COLO829 (cell line): ENCODE data around the gene FAR1.
"Not testable (repeated sequence)": the region's sequence is repeated elsewhere in the genome, so short reads cannot be mapped to it uniquely, and the experiment has no call there.

Experiments used
- DNase-seq: peaks from one replicate; pipeline ENCODE4 v3.0.0; 2012; ENCODE audit warnings: low spot score

FAR1 gene, protein sequence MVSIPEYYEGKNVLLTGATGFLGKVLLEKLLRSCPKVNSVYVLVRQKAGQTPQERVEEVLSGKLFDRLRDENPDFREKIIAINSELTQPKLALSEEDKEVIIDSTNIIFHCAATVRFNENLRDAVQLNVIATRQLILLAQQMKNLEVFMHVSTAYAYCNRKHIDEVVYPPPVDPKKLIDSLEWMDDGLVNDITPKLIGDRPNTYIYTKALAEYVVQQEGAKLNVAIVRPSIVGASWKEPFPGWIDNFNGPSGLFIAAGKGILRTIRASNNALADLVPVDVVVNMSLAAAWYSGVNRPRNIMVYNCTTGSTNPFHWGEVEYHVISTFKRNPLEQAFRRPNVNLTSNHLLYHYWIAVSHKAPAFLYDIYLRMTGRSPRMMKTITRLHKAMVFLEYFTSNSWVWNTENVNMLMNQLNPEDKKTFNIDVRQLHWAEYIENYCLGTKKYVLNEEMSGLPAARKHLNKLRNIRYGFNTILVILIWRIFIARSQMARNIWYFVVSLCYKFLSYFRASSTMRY

DNA sequence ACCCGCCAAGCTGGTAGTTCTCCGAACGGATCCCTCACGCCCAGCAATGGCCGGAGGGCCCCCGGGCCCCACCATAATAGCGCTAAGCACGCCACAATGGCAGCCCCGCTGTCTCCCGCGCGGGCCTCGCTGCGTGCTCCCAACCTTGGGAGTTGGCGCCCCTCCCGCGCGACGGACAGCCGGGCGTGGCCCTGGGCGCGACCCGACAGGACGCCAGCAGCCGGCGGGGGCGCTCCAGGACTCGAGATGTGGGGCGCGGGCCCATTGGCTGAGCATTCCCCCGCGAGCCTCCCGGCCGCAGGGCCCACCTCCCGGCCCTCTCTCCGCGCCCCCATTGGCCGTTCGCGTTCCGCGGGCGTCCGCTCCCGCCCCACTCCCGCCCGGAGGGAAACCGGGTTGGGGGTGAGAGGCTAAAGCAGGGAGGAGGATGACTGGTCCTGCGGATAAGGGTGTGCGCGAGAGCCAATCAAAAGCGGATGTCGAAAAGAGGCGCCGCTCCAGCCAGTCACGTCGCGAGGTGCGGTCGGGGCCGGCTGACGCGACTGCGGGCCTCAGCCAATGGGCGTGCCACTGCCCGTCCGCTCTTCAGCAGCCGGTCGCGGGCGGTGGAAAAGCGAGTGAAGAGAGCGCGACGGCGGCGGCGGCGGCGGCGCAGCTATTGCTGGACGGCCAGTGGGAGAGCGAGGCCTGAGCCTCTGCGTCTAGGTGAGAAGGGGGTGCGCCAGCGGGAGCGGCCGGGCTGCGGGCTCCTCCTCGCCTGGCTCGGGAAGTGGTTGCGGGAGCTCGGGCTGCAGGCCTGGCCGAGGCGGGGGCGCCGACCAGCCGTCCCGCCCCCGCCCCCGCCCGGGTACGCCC lies at the start of gene FAR1:
TSS of gene FAR1 (plus strand) at position 567 of the 855 bp plus-strand sequence. CDS start 26,098 bp downstream, outside the sequence.
- peak; percentile 95 for DNase-seq

DNA sequence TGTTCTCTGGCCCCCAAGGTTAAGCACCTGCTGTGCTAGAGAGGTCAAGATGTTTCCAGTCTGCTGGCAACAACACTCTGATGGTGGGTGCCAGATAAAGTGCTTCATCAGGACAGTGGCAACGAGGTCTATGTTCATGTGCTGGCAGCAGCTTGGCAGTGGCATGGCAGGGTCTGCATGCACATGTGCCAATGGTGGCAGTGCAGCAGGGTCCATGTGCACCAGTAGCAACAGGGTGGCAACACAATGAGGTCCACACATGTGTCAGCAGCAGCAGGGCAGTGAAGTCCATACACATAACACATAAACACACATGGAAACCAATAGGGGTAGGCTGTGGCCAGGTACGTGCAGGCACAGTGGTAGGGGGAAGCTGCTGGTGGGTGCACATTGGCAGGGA lies 48.4 kb upstream of the FAR1 start:
- DNase-seq: no peak

DNA sequence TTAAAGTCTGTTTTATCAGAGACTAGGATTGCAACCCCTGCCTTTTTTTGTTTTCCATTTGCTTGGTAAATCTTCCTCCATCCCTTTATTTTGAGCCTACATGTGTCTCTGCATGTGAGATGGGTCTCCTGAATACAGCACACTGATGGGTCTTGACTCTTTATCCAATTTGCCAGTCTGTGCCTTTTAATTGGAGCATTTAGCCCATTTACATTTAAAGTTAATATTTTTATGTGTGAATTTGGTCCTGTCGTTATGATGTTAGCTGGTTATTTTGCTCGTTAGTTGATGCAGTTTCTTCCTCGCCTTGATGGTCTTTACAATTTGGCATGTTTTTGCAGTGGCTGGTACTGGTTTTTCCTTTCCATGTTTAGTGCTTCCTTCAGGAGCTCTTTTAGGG lies 41.6 kb upstream of the FAR1 start:
- DNase-seq: not testable (repeated sequence)

- DNase-seq: not testable (repeated sequence)
These were observed 39.8 kb upstream of the FAR1 start for GRCh38 chr11:13628634-13629033.

- DNase-seq: no peak
These were observed 38.7 kb upstream of the FAR1 start for GRCh38 chr11:13629779-13630178.

GRCh38 chr11:13635290-13635689 lies 33.2 kb upstream of the FAR1 start:
- no peak for DNase-seq

DNA sequence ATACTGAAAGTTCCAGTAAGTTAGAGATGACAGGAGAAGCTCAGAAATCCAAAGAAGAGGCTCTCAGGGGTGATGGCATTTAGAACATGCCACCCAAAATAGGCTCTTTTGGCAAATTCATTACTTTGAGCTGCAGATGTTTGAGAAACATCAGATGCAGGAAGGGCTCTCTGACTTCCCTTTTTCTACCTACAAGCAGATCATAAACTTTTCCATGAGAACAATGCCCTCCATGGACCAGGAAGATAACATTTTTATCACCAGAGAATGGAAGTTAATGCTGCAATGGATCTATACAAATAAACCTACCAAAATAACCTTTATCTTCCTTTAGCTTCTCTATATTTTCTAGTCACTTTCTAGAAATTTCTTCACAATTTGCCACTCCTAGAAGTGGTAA lies 32.7 kb upstream of the FAR1 start:
- DNase-seq: no peak

DNA sequence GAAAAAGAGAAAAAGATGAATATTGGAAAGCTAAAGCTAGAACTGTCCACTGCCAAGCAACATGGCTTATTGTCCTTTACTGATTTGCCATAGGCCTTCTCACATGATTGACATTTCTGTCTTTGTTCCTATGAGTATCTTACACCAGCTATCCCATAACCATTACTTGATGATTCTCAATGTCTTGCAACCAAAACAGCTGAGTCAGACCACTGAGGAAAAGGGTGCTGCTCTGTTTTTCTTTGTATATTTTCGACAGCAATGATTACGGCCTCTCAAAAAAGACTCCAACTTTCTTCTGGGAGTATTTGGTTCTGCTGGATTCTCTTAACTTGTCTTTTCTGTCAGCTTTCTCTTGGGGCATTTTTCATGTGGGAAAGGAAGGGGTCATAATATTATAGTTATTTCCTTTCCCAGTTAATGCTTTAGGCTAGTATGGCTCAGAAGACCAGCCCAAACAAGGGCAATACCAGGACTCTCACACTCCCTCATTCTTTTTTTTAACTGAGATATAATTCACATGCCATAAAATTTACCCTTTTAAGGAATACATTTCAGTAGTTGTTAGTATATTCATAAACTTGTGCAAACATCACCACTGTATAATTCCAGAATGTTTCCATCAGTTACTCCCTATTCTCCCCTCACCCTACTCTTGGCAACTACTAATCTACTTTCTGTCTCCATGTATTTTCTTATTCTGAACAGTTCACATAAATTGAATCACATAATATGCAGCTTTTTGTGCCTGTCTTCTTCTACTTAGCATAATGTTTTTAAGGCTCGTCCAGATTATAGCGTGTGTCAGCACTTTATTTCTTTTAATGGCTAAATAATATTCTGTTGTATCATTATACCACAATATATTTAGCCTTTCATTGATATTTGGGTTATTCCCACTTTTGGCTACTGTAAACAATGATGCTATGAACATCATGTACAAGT lies 31.1 kb upstream of the FAR1 start:
- DNase-seq: no peak

- no peak for DNase-seq
These were observed 30.0 kb upstream of the FAR1 start for GRCh38 chr11:13638422-13638821.

- no peak for DNase-seq
These were observed 23.3 kb upstream of the FAR1 start for GRCh38 chr11:13644997-13645687.

- no peak for DNase-seq
These were observed 21.1 kb upstream of the FAR1 start for GRCh38 chr11:13647391-13647790.

- no peak for DNase-seq
These were observed 18.8 kb upstream of the FAR1 start for GRCh38 chr11:13649619-13650018.

DNA sequence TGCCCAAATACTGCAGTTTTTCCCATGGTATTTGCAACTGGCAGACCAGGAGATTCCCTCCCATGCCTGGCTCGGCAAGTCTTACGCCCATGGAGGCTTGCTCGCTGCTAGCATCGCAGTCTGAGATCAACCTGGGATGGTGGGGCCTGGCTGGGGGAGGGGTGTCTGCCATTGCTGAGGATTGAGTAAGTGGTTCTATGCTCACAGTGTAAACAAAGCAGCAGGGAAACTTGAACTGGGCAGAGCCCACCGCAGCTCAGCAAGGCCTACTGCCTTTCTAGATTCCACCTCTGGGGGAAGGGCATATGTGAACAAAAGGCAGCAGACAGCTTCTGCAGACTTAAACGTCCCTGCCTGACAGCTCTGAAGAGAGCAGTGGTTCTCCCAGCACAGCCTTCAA lies 17.0 kb upstream of the FAR1 start:
- DNase-seq: not testable (repeated sequence)

DNA sequence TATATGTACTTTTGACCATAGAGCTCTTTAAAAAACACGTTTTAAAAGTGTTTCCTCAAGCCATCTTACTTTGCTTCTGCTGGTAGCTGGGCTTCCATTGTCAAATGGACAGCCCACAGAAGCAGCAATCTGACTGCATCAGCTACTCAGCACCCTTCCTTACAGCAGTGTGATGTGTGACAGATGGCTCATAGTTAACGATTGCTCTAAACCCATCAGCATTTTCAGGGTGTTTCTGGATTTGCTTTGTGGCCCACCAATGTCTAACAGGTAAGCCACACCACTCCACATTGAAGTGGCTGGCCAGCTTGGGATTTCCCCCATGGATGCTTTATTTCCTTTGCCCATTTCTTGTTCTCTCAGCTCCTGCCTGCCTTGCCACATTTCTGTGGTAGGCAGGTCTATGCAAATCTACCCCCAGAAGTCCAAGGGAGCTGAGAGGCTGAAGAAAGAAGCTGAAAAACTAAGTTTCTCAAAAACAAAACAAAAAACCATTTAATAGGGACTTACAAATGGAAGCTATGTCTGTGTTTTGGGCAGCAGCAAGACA lies 7.3 kb upstream of the FAR1 start:
- DNase-seq: no peak

- no peak for DNase-seq
These were observed 4.8 kb upstream of the FAR1 start for GRCh38 chr11:13663631-13664071.

DNA sequence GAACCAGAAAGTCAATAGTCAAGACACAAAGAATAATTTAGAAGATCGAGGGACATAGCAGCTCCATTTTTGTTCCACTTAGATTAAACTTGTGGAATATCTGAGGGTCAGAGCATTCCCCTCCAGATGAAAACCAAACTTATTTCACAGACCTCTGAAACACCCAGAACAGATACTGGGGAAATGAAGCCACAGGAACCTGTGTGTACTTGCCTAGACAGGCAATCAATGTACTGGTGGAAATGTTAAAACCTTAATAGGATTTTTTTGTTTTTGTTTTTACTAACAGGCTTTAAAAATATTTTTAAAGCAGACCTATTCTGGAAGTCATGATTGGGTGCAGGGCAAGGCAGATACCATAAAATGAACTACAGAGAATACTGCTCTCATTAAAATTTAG lies 4.1 kb upstream of the FAR1 start:
- no peak for DNase-seq

- DNase-seq: no peak
These were observed 1.8 kb upstream of the FAR1 start for GRCh38 chr11:13666708-13667107.

DNA sequence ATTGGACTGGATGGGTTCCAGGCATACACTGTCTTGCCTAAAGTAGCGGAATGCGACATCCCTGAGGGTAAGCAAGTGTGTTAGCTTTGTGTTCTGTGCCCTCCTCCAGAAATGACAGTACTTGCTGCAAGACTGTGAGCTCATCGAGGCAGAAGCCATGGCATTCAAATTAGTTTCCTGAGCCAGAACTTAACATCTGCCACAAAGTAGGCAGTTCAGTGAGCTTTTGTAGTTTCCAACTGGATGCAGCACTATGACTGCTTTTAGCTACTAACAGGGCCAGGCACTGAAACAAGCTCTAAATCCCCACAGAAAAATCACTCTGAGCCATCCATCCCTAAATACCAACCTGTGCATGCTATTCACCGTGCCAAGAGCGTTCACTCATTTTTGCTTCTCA lies 1.2 kb upstream of the FAR1 start:
- no peak for DNase-seq

- no peak for DNase-seq
These were observed 720 bp upstream of the FAR1 start for GRCh38 chr11:13667795-13668101.

DNA sequence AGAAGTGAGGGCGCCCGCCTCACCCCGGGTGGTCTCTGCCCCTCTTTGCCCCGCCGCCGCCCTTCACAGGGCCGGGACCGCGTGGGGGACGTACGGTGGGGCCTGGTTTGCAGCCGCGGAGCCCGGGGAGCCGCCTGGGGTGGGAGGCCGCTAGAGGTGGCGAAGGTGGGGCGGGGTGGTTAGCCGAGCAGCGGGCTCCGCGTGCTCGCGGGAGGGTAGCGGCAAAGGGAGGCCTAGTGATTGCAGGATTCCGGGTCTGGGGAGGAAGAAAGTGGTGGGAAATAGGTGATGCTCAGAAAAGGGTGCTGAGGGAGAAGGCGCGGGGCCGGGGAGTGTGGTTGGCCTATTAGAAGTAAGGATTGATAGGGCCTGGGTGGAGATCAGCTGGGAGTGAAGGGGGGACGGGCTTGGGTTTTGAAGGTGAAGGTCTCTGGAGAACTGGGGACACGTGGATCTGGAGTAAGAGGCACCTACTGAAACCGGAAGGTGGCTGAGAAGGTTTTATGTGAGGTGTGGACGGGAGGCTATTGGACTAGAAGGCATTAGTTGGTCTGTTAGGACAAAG lies 571 bp downstream of the FAR1 start:
- DNase-seq: no peak
